Stimulated activated CD4-positive, alpha-beta T cell treated with anti-CD3 and anti-CD28 coated beads, Interleukin-1b, Interleukin-23, amount 100 ng/mL, for 1 hour (primary cell): ENCODE data around the gene CFAP299.

Experiments
- DNase-seq, 2 donors: peaks; one replicate each; pipeline ENCODE4 v3.0.0-alpha.2; 2020; ENCODE audit warnings: low read depth in 2 of 2

Gene CFAP299

GRCh38 chr4:80922941-80923340, 587.4 kb downstream of the CFAP299 start:
- no peak for DNase-seq

GRCh38 chr4:80925293-80925692, 589.8 kb downstream of the CFAP299 start:
- DNase-seq = no peak

- no peak for DNase-seq
Measured at GRCh38 chr4:80926446-80926845, 590.9 kb downstream of the CFAP299 start.

- no peak for DNase-seq
Measured at GRCh38 chr4:80926891-80927290, 591.4 kb downstream of the CFAP299 start.

GRCh38 chr4:80927420-80927819, 591.9 kb downstream of the CFAP299 start:
- no peak for DNase-seq

DNA sequence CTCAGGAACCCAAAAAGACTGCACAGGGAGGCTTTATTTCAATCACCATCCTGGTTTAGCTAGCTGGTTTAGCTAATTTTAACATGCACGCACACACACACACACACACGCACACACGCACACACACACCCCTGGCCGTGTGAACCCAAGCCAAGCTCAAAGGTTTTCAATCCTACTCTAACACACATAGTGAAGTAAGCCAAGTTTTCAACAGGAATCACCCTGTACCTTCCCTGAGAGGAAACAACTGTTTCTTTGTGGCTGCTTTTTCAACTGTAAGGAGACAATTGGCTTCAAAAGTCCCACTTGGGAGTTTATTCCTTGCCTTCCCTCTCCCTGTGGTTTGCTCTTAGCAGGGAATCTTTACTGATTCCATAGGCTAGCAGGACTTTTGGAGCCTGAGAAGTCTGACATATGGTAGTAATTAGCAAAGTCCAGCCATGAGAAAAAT, 596.1 kb downstream of the CFAP299 start:
- no peak for DNase-seq

GRCh38 chr4:80948141-80948540, 612.6 kb downstream of the CFAP299 start:
- DNase-seq = no peak

- DNase-seq = no peak
Measured at GRCh38 chr4:80948995-80949394, 613.5 kb downstream of the CFAP299 start.

GRCh38 chr4:80956421-80956820, 620.9 kb downstream of the CFAP299 start:
- no peak for DNase-seq

GRCh38 chr4:80963051-80963450, 627.5 kb downstream of the CFAP299 start:
- DNase-seq = no peak

DNA sequence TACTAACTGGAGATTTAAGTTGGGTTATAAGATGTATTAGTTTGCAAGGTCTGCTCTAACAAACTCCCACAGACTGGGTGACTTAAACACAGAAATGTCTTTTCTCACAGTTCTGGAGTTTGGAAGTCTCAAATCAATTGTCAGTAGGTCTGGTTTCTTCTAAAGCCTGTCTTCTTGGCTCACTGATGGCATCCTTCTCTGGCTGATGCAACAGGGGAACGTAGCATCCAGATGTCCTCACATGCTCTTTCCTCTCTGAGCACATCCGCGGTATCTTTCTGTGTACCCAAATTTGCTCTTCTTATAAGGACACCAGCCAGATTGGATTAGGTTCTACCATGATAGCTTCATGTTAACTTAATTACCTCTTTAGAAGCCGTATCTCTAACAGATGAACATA, 631.8 kb downstream of the CFAP299 start:
- no peak for DNase-seq

- no peak for DNase-seq
Measured at GRCh38 chr4:80980239-80980638, 644.7 kb downstream of the CFAP299 start.

DNA sequence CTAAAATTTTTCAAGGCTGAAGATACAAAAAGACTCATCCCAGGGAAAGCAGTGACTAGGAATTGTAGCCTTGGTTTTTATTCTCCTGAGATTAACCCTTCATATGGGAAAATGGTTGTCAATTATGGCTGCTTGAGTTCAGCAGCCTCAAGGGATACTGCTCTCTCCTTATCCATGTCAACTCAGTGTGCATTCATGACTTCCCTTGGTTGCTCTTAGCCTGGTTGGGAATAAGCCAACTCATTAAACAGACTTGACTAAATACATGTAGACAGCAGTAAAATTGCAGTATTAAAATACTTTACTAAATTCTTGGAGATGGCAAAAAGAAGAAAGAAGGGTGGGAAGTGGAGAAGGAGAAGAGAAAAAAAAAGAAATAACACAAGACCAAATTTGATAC, 650.5 kb downstream of the CFAP299 start:
- no peak for DNase-seq

DNA sequence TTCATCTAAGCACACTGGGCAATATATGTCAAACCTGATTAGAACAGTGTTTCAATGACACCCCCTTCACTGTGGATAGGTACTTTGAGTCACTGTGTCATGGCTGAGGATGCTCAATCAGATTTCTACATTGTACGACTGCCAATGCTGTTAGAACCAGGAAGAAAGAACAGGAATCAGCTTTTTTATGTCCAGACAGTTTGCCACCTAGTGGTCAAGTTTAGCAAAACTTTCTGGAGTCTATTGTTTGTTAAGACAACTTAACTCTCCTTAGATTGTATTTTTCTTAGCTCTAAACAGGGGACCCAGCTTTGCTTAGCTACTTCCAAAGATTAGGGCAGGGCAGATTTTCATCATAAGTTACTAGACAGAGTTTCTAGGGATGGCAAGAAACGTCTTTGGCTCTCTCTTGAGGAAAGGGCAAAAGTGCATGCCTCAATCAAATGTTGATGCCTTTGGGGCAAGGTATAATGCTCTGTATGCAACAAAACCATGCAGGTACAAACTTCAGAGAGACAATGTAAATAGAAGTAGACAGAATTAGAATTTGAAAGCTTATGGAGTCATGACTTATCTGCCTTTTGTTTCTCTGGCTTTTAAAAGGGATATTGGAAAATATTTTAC, 654.5 kb downstream of the CFAP299 start:
- DNase-seq = no peak

- no peak for DNase-seq
Measured at GRCh38 chr4:80990851-80991250, 655.3 kb downstream of the CFAP299 start.

GRCh38 chr4:80999943-81000342, 664.4 kb downstream of the CFAP299 start:
- DNase-seq = no peak

DNA sequence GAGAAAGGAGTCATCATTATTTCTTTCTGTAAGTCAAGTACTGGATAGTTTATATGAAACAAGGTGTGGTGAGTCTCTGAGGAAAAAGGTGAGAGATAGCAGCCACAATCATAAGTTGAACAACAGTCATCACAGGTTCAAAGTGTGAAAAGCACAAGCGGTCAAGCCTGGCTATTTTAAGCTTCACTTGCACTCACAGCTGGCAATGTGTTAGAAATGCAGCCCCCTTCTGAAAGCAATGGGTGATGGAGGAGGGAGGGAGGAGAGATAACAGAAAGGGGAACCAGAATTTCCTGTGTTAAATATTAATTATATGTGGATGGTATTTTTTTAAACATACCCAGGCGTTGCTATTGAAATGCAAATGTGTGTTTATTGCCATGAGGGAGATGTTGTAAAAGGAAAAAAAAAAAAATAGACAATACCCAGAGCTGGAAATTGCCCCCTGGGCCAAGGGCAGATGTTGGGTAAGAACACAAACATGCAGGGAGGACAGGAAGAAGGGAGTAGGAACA, 668.1 kb downstream of the CFAP299 start:
- DNase-seq = no peak

- DNase-seq = no peak
Measured at GRCh38 chr4:81007417-81007816, 671.9 kb downstream of the CFAP299 start.
